Activated naive CD8-positive, alpha-beta T cell treated with anti-CD3 and anti-CD28 coated beads, Interleukin-2, amount 50 U/mL, for 24 hours (primary cell): ENCODE results near the gene OBSCN.
A peak's percentile ranks its signal among the peaks of the same experiment; 100 is the strongest.

Experiments used
- ATAC-seq: fragments of 150-1000 bp; cut with Tn5 transposase; one replicate; pipeline ENCODE4 v1.10.0; 2021
- DNase-seq: peaks from one replicate; pipeline ENCODE4 v3.0.0; 2021
- H3K27ac Mint-ChIP-seq: one replicate; pipeline ENCODE4 v1.8.0; 2021; ENCODE audit warnings: mild to moderate bottlenecking, mixed read lengths
- H3K27me3 Mint-ChIP-seq: one replicate; pipeline ENCODE4 v1.8.0; 2021; ENCODE audit warnings: mixed read lengths
- H3K36me3 Mint-ChIP-seq: one replicate; pipeline ENCODE4 v1.8.0; 2021; ENCODE audit warnings: low read depth, mixed read lengths
- H3K4me1 Mint-ChIP-seq: one replicate; pipeline ENCODE4 v1.8.0; 2021; ENCODE audit warnings: mixed read lengths
- H3K4me3 Mint-ChIP-seq: one replicate; pipeline ENCODE4 v1.8.0; 2021; ENCODE audit warnings: mild to moderate bottlenecking, moderate library complexity, mixed read lengths
- H3K9me3 Mint-ChIP-seq: one replicate; pipeline ENCODE4 v1.8.0; 2021; ENCODE audit warnings: mixed read lengths

The OBSCN gene

GRCh38 chr1:228397966-228398365 is 190.1 kb downstream of the OBSCN start:
- peaks cover 13% of the 10 kb centered on the region for H3K4me1 Mint-ChIP-seq
- H3K27ac Mint-ChIP-seq = no peak overlapping the region

GRCh38 chr1:228398741-228399461 is 191.1 kb downstream of the OBSCN start:
- Mint-ChIP-seq H3K4me3 (no peak overlapping the region), H3K36me3 (peaks cover 22% of the 10 kb centered on the region), H3K27ac (no peak overlapping the region), H3K4me1 (peaks cover 21% of the 10 kb centered on the region), H3K27me3 (no peaks in the 10 kb centered on the region), H3K9me3 (no peaks in the 10 kb centered on the region)
- ATAC-seq (no peak), DNase-seq (no peak)

More at GRCh38 chr1:228397966-228398365, 190.1 kb downstream of the OBSCN start:
- Mint-ChIP-seq H3K27me3 (no peaks in the 10 kb centered on the region), H3K36me3 (peaks cover 19% of the 10 kb centered on the region), H3K9me3 (no peaks in the 10 kb centered on the region), H3K4me3 (no peak overlapping the region)
- no peak for ATAC-seq
- no peak for DNase-seq

GRCh38 chr1:228399531-228400236 is 191.8 kb downstream of the OBSCN start:
- Mint-ChIP-seq H3K9me3 (no peaks in the 10 kb centered on the region), H3K27me3 (no peaks in the 10 kb centered on the region), H3K27ac (no peak overlapping the region), H3K36me3 (peaks cover 29% of the 10 kb centered on the region), H3K4me1 (peaks cover 29% of the 10 kb centered on the region), H3K4me3 (no peak overlapping the region)
- ATAC-seq = no peak
- DNase-seq = no peak

DNA sequence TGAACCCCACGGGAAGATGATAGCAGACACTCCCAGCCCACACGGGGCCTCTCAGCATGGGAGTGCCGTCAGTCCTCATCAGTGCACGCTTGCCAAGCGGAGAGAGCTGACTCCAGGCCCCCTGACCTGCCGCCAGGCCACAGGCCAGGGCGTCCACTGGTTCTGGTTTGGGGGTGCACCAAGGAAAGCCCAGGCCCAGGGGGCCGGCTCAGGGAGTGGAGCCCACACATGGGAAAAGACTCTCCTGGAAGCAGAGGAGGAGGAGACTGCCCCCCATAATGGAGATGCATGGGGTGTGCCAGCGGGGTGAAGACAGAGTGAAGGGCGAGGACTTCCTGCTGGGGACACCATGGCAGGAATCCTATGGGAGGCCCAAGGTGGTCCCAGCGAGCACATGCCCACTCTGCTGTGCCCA is 192.4 kb downstream of the OBSCN start:
- Mint-ChIP-seq H3K4me3 (no peak overlapping the region), H3K9me3 (no peaks in the 10 kb centered on the region), H3K4me1 (peaks cover 35% of the 10 kb centered on the region), H3K27me3 (no peaks in the 10 kb centered on the region), H3K27ac (no peak overlapping the region), H3K36me3 (peaks cover 31% of the 10 kb centered on the region)
- DNase-seq = no peak
- ATAC-seq = no peak

DNA sequence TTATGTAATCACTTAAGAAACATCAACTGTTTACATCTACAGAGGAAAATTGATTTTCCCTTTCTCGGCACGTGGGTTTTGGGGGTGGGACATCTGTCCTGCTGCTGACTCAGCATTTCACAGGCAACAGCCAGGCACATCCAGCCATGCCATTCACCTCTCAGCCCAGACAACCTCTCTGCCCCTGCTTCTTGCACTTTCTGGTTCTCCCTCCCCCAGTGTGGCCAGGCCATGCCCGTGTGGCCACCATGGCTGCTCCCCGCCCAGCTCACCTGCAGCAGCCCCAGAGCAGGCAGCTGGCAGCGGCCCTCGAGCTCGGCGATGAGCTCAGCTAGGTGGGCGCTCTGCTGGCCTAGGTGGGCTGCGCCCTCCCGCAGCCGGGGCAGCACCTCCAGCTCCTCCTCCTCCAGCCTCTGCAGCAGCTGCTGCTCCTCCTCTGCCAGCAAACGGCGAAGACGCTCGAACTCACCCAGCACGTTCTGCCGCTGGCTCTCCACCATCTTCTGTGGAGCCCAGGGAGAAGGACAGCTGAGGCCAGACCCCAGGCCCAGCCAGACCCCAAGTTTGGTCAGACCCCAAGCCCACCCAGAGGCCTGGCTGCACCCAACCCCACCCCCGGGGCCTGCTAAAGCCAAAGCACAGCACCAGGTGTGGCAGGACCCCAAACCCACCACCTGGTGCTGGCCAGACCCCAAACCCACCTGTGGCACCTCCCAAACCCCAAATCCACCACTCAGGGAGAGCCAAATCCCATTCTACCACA is 193.0 kb downstream of the OBSCN start:
- Mint-ChIP-seq H3K27ac (no peak overlapping the region), H3K4me1 (peaks cover 39% of the 10 kb centered on the region), H3K9me3 (no peaks in the 10 kb centered on the region), H3K36me3 (peaks cover 29% of the 10 kb centered on the region), H3K4me3 (no peak overlapping the region), H3K27me3 (no peaks in the 10 kb centered on the region)
- DNase-seq = no peak
- ATAC-seq = no peak

GRCh38 chr1:228401782-228402640 is 194.2 kb downstream of the OBSCN start:
- Mint-ChIP-seq H3K4me1 (peaks cover 39% of the 10 kb centered on the region), H3K4me3 (no peak overlapping the region), H3K9me3 (no peaks in the 10 kb centered on the region), H3K27me3 (no peaks in the 10 kb centered on the region), H3K27ac (peak overlapping the region; percentile 41), H3K36me3 (peaks cover 29% of the 10 kb centered on the region)
- DNase-seq = no peak
- ATAC-seq = no peak

DNA sequence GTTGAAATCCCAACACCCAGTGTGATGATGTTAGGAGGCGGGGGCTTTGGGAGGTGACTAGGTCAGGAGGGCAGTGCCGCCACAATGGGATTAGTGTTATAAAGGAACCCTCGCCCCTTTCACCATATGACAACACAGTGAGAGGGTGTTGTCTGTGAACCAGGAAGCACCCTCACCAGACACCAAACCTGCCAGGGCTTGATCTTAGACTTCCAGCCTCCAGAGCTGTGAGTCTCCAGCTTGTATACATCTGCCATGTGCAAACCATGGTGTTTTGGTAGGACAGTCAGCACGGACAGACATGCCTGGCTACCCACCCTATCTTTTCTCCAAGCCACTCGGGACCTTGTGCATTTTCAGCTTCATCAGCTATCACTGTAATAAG is 194.8 kb downstream of the OBSCN start:
- no peak for ATAC-seq
- peak overlapping the region; percentile 41 for H3K27ac Mint-ChIP-seq
- no peaks in the 10 kb centered on the region for H3K27me3 Mint-ChIP-seq
- no peaks in the 10 kb centered on the region for H3K9me3 Mint-ChIP-seq
- peaks cover 39% of the 10 kb centered on the region for H3K4me1 Mint-ChIP-seq
- no peak overlapping the region for H3K4me3 Mint-ChIP-seq
- no peak for DNase-seq
- H3K36me3 Mint-ChIP-seq = peaks cover 29% of the 10 kb centered on the region

DNA sequence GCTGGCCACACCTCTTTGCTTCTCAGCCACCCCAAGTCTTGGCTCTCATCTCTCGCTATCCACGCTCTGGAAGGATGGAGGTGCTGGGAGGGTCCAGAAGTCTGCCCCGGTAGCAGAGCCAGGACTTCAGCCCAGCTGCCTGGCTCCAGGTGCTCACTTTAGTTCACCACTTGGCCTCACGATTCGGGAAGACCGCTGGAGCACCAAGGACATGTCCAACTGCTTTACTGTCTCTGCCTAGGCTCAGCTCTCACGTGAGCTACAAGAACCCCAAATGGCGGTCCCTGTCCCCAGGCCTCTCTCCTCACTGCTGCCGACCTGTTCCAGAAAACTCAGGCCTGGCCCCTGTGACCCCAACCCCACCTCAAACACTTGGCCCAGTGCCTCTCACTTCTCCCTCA is 195.4 kb downstream of the OBSCN start:
- no peaks in the 10 kb centered on the region for H3K27me3 Mint-ChIP-seq
- no peak for ATAC-seq
- peak overlapping the region; percentile 92 for H3K4me3 Mint-ChIP-seq
- peak overlapping the region; percentile 47 for H3K27ac Mint-ChIP-seq
- H3K9me3 Mint-ChIP-seq = no peaks in the 10 kb centered on the region
- DNase-seq = no peak
- H3K36me3 Mint-ChIP-seq = peaks cover 26% of the 10 kb centered on the region
- peaks cover 41% of the 10 kb centered on the region for H3K4me1 Mint-ChIP-seq

- ATAC-seq (no peak), DNase-seq (no peak)
- Mint-ChIP-seq H3K4me1 (peaks cover 43% of the 10 kb centered on the region), H3K4me3 (peak overlapping the region; percentile 92), H3K36me3 (peaks cover 26% of the 10 kb centered on the region), H3K9me3 (no peaks in the 10 kb centered on the region), H3K27ac (peak overlapping the region; percentile 84), H3K27me3 (no peaks in the 10 kb centered on the region)
Observed at GRCh38 chr1:228404107-228404720, 196.4 kb downstream of the OBSCN start.

GRCh38 chr1:228405200-228405978 is 197.5 kb downstream of the OBSCN start:
- Mint-ChIP-seq H3K4me1 (peaks cover 40% of the 10 kb centered on the region), H3K36me3 (peaks cover 24% of the 10 kb centered on the region), H3K9me3 (no peaks in the 10 kb centered on the region), H3K27ac (peak overlapping the region; percentile 84), H3K4me3 (peak overlapping the region; percentile 92), H3K27me3 (no peaks in the 10 kb centered on the region)
- DNase-seq (no peak), ATAC-seq (no peak)

GRCh38 chr1:228405979-228406228 is 198.1 kb downstream of the OBSCN start:
- Mint-ChIP-seq H3K27me3 (no peaks in the 10 kb centered on the region), H3K4me3 (peak overlapping the region; percentile 92), H3K4me1 (peaks cover 36% of the 10 kb centered on the region), H3K36me3 (peaks cover 24% of the 10 kb centered on the region), H3K27ac (peak overlapping the region; percentile 84), H3K9me3 (no peaks in the 10 kb centered on the region)
- ATAC-seq (no peak), DNase-seq (peak; percentile 16)

GRCh38 chr1:228407106-228408040 is 199.5 kb downstream of the OBSCN start:
- Mint-ChIP-seq H3K4me1 (peaks cover 30% of the 10 kb centered on the region), H3K9me3 (no peaks in the 10 kb centered on the region), H3K4me3 (peak overlapping the region; percentile 92), H3K27ac (peak overlapping the region; percentile 80), H3K36me3 (peaks cover 20% of the 10 kb centered on the region), H3K27me3 (no peaks in the 10 kb centered on the region)
- no peak for DNase-seq
- ATAC-seq = peak; percentile 64
